NCI-H128 (cell line): Measurements from ENCODE around the gene ROR1.

Experiments used
- DNase-seq: peaks from one replicate; lab custom pipeline; 2025; ENCODE audit not compliant: unreplicated experiment; lab: John Stamatoyannopoulos, UW

ROR1 gene

GRCh38 chr1:63854091-63854490 is 80.3 kb downstream of the ROR1 start:
- DNase-seq, result no peak

GRCh38 chr1:63855942-63856341 is 82.1 kb downstream of the ROR1 start:
- DNase-seq, result no peak

- DNase-seq, result no peak
Observed at GRCh38 chr1:63856924-63857323, 83.1 kb downstream of the ROR1 start.

GRCh38 chr1:63857478-63857877 is 83.7 kb downstream of the ROR1 start:
- no peak for DNase-seq

- DNase-seq, result no peak
Observed at GRCh38 chr1:63858153-63858552, 84.3 kb downstream of the ROR1 start.

GRCh38 chr1:63859480-63860275 is 85.9 kb downstream of the ROR1 start:
- no peak for DNase-seq

- DNase-seq, result no peak
Observed at GRCh38 chr1:63861052-63861691, 87.4 kb downstream of the ROR1 start.

GRCh38 chr1:63863145-63863544 is 89.3 kb downstream of the ROR1 start:
- DNase-seq, result no peak

- DNase-seq, result no peak
Observed at GRCh38 chr1:63864224-63864641, 90.4 kb downstream of the ROR1 start.

- no peak for DNase-seq
Observed at GRCh38 chr1:63865561-63865960, 91.7 kb downstream of the ROR1 start.

GRCh38 chr1:63866084-63866483 is 92.3 kb downstream of the ROR1 start:
- no peak for DNase-seq

- no peak for DNase-seq
Observed at GRCh38 chr1:63867429-63868176, 93.8 kb downstream of the ROR1 start.

GRCh38 chr1:63868268-63868781 is 94.5 kb downstream of the ROR1 start:
- no peak for DNase-seq

GRCh38 chr1:63870152-63870551 is 96.3 kb downstream of the ROR1 start:
- no peak for DNase-seq

GRCh38 chr1:63871463-63871862 is 97.6 kb downstream of the ROR1 start:
- no peak for DNase-seq

- DNase-seq, result no peak
Observed at GRCh38 chr1:63873751-63874150, 99.9 kb downstream of the ROR1 start.

GRCh38 chr1:63874278-63874880 is 100.6 kb downstream of the ROR1 start:
- DNase-seq, result no peak

GRCh38 chr1:63875636-63876035 is 101.8 kb downstream of the ROR1 start:
- no peak for DNase-seq

GRCh38 chr1:63877021-63877767 is 103.4 kb downstream of the ROR1 start:
- no peak for DNase-seq

GRCh38 chr1:63877816-63878215 is 104.0 kb downstream of the ROR1 start:
- DNase-seq, result no peak

GRCh38 chr1:63878932-63879331 is 105.1 kb downstream of the ROR1 start:
- no peak for DNase-seq
